Right lobe of liver (tissue), 4 donors: ENCODE measurements around the gene SIRT2.
"Not testable (repeated sequence)": the region's sequence is repeated elsewhere in the genome, so short reads cannot be mapped to it uniquely, and the experiment has no call there.

Experiments
- POLR2A ChIP-seq: fragments of 450-650 bp; IDR thresholded peaks from one replicate; pipeline ENCODE4 v1.6.1; 2017; ENCODE audit warnings: antibody characterized with exemption, mild to moderate bottlenecking
- TF ChIP-seq, protein P1 (sequence below), 4 donors: fragments of 200-600 bp in 3 of 4; fragments of 450-650 bp in 1 of 4; IDR thresholded peaks; one replicate each; pipeline versions ENCODE4 v1.5.1 to v1.8.0; 2016 to 2022; ENCODE audit warnings: antibody characterized with exemption in 4 of 4, mild to moderate bottlenecking in 2 of 4
- donor health status: DM: no; HTN: no; CAD: no.
- donor health status: DM: no; HTN: no; CAD: no.
- donor health status: DM: no; HTN: yes; CAD: no.

DNA sequence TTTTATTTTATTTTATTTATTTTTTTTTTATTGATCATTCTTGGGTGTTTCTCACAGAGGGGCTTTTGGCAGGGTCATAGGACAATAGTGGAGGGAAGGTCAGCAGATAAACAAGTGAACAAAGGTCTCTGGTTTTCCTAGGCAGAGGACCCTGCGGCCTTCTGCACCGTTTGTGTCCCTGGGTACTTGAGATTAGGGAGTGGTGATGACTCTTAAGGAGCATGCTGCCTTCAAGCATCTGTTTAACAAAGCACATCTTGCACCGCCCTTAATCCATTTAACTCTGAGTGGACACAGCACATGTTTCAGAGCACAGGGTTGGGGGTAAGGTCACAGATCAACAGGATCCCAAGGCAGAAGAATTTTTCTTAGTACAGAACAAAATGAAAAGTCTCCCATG lies 44.5 kb downstream of the SIRT2 start:
- TF ChIP-seq, protein P1, sequence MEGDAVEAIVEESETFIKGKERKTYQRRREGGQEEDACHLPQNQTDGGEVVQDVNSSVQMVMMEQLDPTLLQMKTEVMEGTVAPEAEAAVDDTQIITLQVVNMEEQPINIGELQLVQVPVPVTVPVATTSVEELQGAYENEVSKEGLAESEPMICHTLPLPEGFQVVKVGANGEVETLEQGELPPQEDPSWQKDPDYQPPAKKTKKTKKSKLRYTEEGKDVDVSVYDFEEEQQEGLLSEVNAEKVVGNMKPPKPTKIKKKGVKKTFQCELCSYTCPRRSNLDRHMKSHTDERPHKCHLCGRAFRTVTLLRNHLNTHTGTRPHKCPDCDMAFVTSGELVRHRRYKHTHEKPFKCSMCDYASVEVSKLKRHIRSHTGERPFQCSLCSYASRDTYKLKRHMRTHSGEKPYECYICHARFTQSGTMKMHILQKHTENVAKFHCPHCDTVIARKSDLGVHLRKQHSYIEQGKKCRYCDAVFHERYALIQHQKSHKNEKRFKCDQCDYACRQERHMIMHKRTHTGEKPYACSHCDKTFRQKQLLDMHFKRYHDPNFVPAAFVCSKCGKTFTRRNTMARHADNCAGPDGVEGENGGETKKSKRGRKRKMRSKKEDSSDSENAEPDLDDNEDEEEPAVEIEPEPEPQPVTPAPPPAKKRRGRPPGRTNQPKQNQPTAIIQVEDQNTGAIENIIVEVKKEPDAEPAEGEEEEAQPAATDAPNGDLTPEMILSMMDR (IDR thresholded peaks at IDR 0.05): not testable (repeated sequence)
- TF ChIP-seq POLR2A: not testable (repeated sequence)
